Effector memory CD8-positive, alpha-beta T cell (primary cell): ENCODE data around the gene NEGR1.

Experiments used
- ATAC-seq: fragments of 150-1000 bp; cut with Tn5 transposase; replicated peaks from 2 replicates; pipeline ENCODE4 v1.10.0; 2021; ENCODE audit warnings: mild to moderate bottlenecking, moderate library complexity
- DNase-seq, 3 experiments: peaks; one replicate each; pipeline ENCODE4 v3.0.0; 2021
- H3K27ac Mint-ChIP-seq, 2 donors: one replicate each; pipeline ENCODE4 v1.8.0; 2022; ENCODE audit warnings: mild to moderate bottlenecking in 2 of 2, mixed read lengths in 2 of 2, moderate library complexity in 2 of 2
- H3K27me3 Mint-ChIP-seq, 2 donors: one replicate each; pipeline ENCODE4 v1.8.0; 2022; ENCODE audit warnings: mixed read lengths in 2 of 2
- H3K36me3 Mint-ChIP-seq: one replicate; pipeline ENCODE4 v1.8.0; 2022; ENCODE audit warnings: mild to moderate bottlenecking, moderate library complexity, mixed read lengths; ENCODE audit not compliant: insufficient read depth
- H3K4me1 Mint-ChIP-seq, 2 donors: one replicate each; pipeline ENCODE4 v1.8.0; 2022; ENCODE audit warnings: low read depth in 2 of 2, mixed read lengths in 2 of 2
- H3K4me3 Mint-ChIP-seq, 2 donors: one replicate each; pipeline ENCODE4 v1.8.0; 2022; ENCODE audit warnings: mild to moderate bottlenecking in 2 of 2, mixed read lengths in 2 of 2, moderate library complexity in 2 of 2
- H3K9me3 Mint-ChIP-seq, 2 donors: one replicate each; pipeline ENCODE4 v1.8.0; 2022; ENCODE audit warnings: mixed read lengths in 2 of 2

The NEGR1 gene

DNA sequence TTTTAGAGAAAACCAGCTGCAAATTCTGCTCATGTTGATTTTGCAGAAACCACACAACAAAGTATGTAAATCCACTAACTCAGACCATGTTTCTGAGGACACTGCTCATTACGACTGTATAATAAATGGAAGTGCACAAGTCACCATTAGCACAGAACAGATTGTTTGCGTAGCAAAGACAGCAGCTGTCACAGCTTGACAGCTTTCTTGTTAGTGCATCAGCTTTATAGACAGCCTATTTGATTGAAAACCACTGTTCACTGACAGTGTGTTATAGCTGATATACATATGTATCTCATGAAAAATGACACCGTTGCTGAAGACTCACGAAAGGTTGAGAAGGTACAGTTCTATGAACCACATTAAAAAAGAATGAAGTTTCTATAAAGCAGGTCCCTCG, 641.3 kb downstream of the NEGR1 start:
- Mint-ChIP-seq H3K27ac (no peak overlapping the region), H3K36me3 (no peaks in the 10 kb centered on the region), H3K9me3 (peaks cover 7 to 15% of the 10 kb centered on the region in 2 donors), H3K4me1 (no peaks in the 10 kb centered on the region), H3K4me3 (no peak overlapping the region), H3K27me3 (no peaks in the 10 kb centered on the region)
- no peak for DNase-seq
- ATAC-seq, result no peak

- H3K27me3 Mint-ChIP-seq, result no peaks in the 10 kb centered on the region
Observed at GRCh38 chr1:71640116-71640515, 642.2 kb downstream of the NEGR1 start.

DNA sequence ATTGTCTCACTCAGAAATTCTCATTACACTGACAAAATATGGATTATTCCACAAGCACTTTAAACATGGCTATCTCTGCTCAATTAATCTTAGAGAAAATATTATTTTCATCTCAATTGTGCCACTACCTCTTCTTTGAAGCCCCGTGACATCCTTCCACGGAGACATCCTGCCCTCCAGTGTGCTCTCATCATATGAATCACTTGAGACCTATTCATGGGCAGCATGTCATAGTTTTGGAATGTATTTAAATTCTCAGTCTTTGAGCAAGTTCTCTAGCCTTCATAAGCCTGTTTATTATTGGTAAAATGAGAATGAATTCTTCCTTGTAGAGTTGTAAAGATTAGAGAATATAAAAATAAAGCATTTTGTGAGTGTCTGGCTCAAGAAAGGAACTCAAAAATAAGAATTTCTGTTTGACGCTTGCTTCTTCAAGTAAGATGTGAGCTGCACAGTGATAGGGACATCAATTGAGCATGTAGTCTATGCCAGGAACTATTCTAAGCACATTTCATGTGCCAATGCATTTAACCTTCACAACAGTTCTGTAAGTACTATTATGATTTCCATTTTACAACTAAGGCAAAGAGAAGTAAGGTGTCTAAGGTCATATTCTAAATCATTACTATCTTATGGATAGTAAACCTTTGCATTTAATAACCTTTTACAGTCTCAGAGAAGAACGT, 644.1 kb downstream of the NEGR1 start:
- no peaks in the 10 kb centered on the region for H3K4me1 Mint-ChIP-seq

More at GRCh38 chr1:71640116-71640515, 642.2 kb downstream of the NEGR1 start:
- H3K4me3 Mint-ChIP-seq, result no peak overlapping the region
- H3K27ac Mint-ChIP-seq, result no peak overlapping the region
- H3K9me3 Mint-ChIP-seq, result peaks cover 7 to 20% of the 10 kb centered on the region in 2 donors
- H3K4me1 Mint-ChIP-seq, result no peaks in the 10 kb centered on the region
- ATAC-seq, result no peak
- DNase-seq, result no peak
- H3K36me3 Mint-ChIP-seq, result no peaks in the 10 kb centered on the region

DNA sequence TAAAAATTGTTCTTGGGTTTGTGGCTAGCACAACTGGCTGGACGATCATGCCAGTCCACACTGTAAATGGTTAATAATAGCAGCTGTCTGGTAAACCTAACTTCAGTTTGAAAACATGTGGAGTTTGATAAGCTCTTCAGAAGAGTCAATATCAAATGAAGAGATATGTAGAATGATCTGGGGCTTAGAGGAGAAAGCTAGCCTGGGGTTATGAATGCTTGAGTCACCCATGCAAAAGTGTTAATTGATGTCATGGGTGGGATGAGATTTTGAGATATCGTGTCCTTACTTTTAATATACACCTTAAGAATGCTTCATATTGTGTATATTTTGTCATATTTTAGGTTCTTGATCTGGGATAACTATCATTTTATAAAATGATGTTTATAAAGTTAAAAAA, 646.8 kb downstream of the NEGR1 start:
- Mint-ChIP-seq H3K4me1 (no peaks in the 10 kb centered on the region), H3K36me3 (no peaks in the 10 kb centered on the region), H3K4me3 (no peak overlapping the region), H3K27ac (no peak overlapping the region), H3K9me3 (peaks cover 5 to 11% of the 10 kb centered on the region in 2 donors), H3K27me3 (no peaks in the 10 kb centered on the region)
- DNase-seq (no peak), ATAC-seq (no peak)

More for the DNA sequence above, 644.1 kb downstream of the NEGR1 start:
- DNase-seq (no peak), ATAC-seq (no peak)
- Mint-ChIP-seq H3K4me3 (no peak overlapping the region), H3K27me3 (no peaks in the 10 kb centered on the region), H3K36me3 (no peaks in the 10 kb centered on the region), H3K9me3 (peaks cover 11 to 18% of the 10 kb centered on the region in 2 donors), H3K27ac (no peak overlapping the region)

GRCh38 chr1:71634159-71634558, 648.2 kb downstream of the NEGR1 start:
- no peak for DNase-seq
- no peaks in the 10 kb centered on the region for H3K36me3 Mint-ChIP-seq
- no peaks in the 10 kb centered on the region for H3K4me1 Mint-ChIP-seq
- no peak for ATAC-seq
- H3K4me3 Mint-ChIP-seq, result no peak overlapping the region
- peaks cover 7 to 11% of the 10 kb centered on the region in 2 donors for H3K9me3 Mint-ChIP-seq
- no peak overlapping the region for H3K27ac Mint-ChIP-seq
- no peaks in the 10 kb centered on the region for H3K27me3 Mint-ChIP-seq

DNA sequence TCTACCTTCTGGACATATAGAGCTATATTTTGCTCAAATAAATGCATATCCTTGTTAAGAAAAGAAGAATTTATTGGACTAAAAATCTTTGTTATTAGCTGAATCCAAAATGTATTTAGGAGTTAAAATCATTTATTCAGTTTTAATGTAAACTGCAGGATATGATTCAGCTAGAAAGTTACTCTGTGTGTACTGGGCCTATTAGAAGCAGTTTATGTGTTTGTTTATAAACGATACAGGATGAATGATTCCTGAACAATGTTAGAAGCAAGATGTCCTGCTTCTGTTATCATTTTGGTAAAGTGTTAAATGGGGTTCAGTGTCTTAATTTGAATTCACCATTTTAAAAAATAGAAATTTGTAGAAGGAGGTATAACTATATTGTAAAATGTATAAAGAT, 652.3 kb downstream of the NEGR1 start:
- no peaks in the 10 kb centered on the region for H3K4me1 Mint-ChIP-seq
- no peak overlapping the region for H3K27ac Mint-ChIP-seq
- no peak overlapping the region for H3K4me3 Mint-ChIP-seq
- DNase-seq, result no peak
- H3K27me3 Mint-ChIP-seq, result no peaks in the 10 kb centered on the region
- H3K9me3 Mint-ChIP-seq, result peaks cover 5 to 7% of the 10 kb centered on the region in 2 donors
- H3K36me3 Mint-ChIP-seq, result no peaks in the 10 kb centered on the region
- no peak for ATAC-seq

DNA sequence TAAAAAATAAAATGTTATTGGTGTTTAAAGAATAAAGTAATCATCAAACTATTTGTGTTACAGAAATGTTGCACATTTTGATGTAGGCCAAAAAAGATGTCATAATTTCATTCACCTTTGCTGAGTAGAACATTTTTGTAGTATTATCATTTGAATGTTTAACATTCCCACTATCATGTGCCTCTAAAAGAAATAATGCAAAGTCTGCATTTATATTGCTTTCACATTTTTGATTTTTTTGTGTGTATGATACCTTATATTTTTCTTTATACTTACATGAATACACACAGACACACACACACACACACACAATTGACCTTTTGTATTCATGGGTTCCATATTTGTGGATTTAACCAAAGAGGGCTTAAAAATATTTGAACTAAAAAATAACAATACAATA, 657.3 kb downstream of the NEGR1 start:
- H3K4me1 Mint-ChIP-seq, result no peaks in the 10 kb centered on the region
- H3K36me3 Mint-ChIP-seq, result no peaks in the 10 kb centered on the region

DNA sequence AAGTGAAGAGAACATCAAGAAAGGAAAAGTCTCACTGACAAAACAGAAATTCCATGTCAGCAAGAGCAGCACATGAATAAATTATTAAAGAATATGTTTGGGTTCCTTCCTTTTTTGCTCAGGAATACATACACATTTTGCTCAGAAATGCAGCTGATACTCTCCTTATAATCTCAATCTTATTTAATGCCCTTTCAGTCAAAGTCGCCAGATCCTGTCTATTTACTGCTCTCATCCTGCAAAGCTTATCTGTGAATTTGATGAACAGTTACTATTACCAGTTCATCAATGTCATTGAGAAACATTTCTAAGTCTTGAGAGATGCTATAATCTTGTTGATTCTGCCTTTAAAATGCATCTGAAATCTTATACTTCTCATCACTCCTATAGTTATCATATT, 658.5 kb downstream of the NEGR1 start:
- H3K4me3 Mint-ChIP-seq, result no peak overlapping the region
- H3K36me3 Mint-ChIP-seq, result no peaks in the 10 kb centered on the region
- no peak for ATAC-seq
- peaks cover 7 to 11% of the 10 kb centered on the region in 2 donors for H3K9me3 Mint-ChIP-seq
- H3K27me3 Mint-ChIP-seq, result no peaks in the 10 kb centered on the region
- H3K27ac Mint-ChIP-seq, result no peak overlapping the region
- no peak for DNase-seq
- no peaks in the 10 kb centered on the region for H3K4me1 Mint-ChIP-seq

More for the DNA sequence above, 657.3 kb downstream of the NEGR1 start:
- H3K9me3 Mint-ChIP-seq, result peaks cover 9 to 11% of the 10 kb centered on the region in 2 donors
- ATAC-seq, result no peak
- H3K27ac Mint-ChIP-seq, result no peak overlapping the region
- H3K4me3 Mint-ChIP-seq, result no peak overlapping the region
- no peaks in the 10 kb centered on the region for H3K27me3 Mint-ChIP-seq
- no peak for DNase-seq

GRCh38 chr1:71621785-71622184, 660.6 kb downstream of the NEGR1 start:
- ATAC-seq (no peak), DNase-seq (no peak)
- Mint-ChIP-seq H3K4me1 (no peaks in the 10 kb centered on the region), H3K27me3 (no peaks in the 10 kb centered on the region), H3K4me3 (no peak overlapping the region), H3K9me3 (peaks cover 7 to 11% of the 10 kb centered on the region in 2 donors), H3K27ac (no peak overlapping the region), H3K36me3 (no peaks in the 10 kb centered on the region)

- H3K36me3 Mint-ChIP-seq, result no peaks in the 10 kb centered on the region
- H3K27ac Mint-ChIP-seq, result no peak overlapping the region
- no peak for ATAC-seq
- no peak for DNase-seq
- H3K4me1 Mint-ChIP-seq, result no peaks in the 10 kb centered on the region
- H3K9me3 Mint-ChIP-seq, result peaks cover 8 to 9% of the 10 kb centered on the region in 2 donors
- no peaks in the 10 kb centered on the region for H3K27me3 Mint-ChIP-seq
- no peak overlapping the region for H3K4me3 Mint-ChIP-seq
Observed at GRCh38 chr1:71618766-71619530, 663.4 kb downstream of the NEGR1 start.

DNA sequence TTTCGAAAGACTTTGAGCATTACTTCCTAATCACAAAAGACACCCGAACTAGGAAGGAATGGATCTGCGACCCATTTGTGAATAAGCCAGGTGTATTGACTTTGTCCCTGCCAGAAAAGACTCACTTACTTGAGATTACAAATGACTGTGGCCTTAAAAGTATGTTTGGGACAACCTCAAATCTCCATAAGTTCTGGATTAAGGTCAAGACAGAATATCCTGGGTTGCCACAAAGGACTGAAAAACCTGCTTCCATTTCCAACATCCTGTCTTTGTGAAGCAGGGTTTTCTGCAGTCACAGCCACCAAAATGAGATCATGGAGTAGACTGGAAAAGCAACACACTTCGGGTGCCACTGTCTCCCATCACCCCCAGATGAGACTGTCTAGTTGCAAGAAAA, 664.1 kb downstream of the NEGR1 start:
- Mint-ChIP-seq H3K9me3 (peaks cover 6 to 10% of the 10 kb centered on the region in 2 donors), H3K27ac (no peak overlapping the region), H3K4me3 (no peak overlapping the region), H3K4me1 (no peaks in the 10 kb centered on the region), H3K36me3 (no peaks in the 10 kb centered on the region), H3K27me3 (no peaks in the 10 kb centered on the region)
- ATAC-seq, result no peak
- no peak for DNase-seq

DNA sequence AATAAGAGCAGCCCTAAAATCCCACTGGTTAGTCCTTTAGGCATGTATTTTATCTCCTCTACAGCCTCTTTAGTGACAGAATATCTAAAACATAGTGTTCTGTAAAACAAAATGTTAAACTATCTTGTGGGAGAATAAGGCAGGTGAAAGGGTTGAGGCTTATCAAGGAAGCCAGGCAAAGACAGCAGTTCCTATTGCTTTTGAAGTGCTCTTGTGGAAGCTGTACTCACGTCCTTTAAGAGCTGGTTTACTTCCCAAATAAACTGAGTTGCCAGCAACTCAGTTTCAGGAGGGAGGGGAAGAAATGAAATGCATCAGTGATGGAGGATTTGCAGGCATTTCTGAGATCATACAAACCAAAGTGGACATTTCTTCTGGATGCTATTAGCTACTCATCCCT, 671.9 kb downstream of the NEGR1 start:
- no peak overlapping the region for H3K4me3 Mint-ChIP-seq

GRCh38 chr1:71603044-71603776, 679.1 kb downstream of the NEGR1 start:
- Mint-ChIP-seq H3K9me3 (peaks cover 2 to 16% of the 10 kb centered on the region in 2 donors), H3K4me3 (no peak overlapping the region), H3K27me3 (no peaks in the 10 kb centered on the region), H3K36me3 (no peaks in the 10 kb centered on the region), H3K4me1 (no peaks in the 10 kb centered on the region), H3K27ac (no peak overlapping the region)
- ATAC-seq (no peak), DNase-seq (no peak)

More for the DNA sequence above, 671.9 kb downstream of the NEGR1 start:
- no peak for DNase-seq
- H3K36me3 Mint-ChIP-seq, result no peaks in the 10 kb centered on the region
- no peak overlapping the region for H3K27ac Mint-ChIP-seq
- ATAC-seq, result no peak
- no peaks in the 10 kb centered on the region for H3K27me3 Mint-ChIP-seq
- H3K9me3 Mint-ChIP-seq, result peaks cover 18 to 21% of the 10 kb centered on the region in 2 donors
- H3K4me1 Mint-ChIP-seq, result no peaks in the 10 kb centered on the region
